CD14-positive monocyte (primary cell): ENCODE results near the gene UBE2M. TPM values are rescaled to one million over a fixed set of nuclear protein-coding genes. Genes with fewer than 3 reads are reported as not detected.

ENCODE experiments used
- DNase-seq, 3 donors: peaks; one replicate each; pipeline ENCODE4 v3.0.0-alpha.2; 2011 to 2022
- H2AFZ ChIP-seq: 2 replicates; pipeline ENCODE4 v1.6.0; 2012; ENCODE audit warnings: mild to moderate bottlenecking, low read depth, low read length, inconsistent platforms; ENCODE audit not compliant: insufficient read depth, poor library complexity, severe bottlenecking
- H3K27ac ChIP-seq, 2 donors: 1 replicate in 1 of 2; 2 replicates in 1 of 2; pipeline ENCODE4 v1.5.1; 2012 to 2013; ENCODE audit warnings: low read length in 2 of 2, control low read depth in 1 of 2, inconsistent platforms in 1 of 2, low read depth in 1 of 2, mild to moderate bottlenecking in 1 of 2
- H3K27me3 ChIP-seq, 2 donors: one replicate each; pipeline versions ENCODE4 v1.6.0 to v1.6.1; 2011 to 2013; ENCODE audit warnings: low read length in 2 of 2; ENCODE audit not compliant: control insufficient read depth in 2 of 2, insufficient read depth in 2 of 2
- H3K36me3 ChIP-seq, 2 donors: replicated peaks in 1 of 2; 1 replicate in 1 of 2; 2 replicates in 1 of 2; pipeline versions ENCODE4 v1.5.1 to v1.6.1; 2012 to 2013; ENCODE audit warnings: low read length in 2 of 2, control low read depth in 1 of 2, inconsistent platforms in 1 of 2, mild to moderate bottlenecking in 1 of 2; ENCODE audit not compliant: insufficient read depth in 2 of 2, control insufficient read depth in 1 of 2
- H3K4me1 ChIP-seq, 2 donors: 1 replicate in 1 of 2; 2 replicates in 1 of 2; pipeline versions ENCODE4 v1.5.1 to v1.6.1; 2012 to 2013; ENCODE audit warnings: low read length in 2 of 2, control low read depth in 1 of 2, inconsistent platforms in 1 of 2, mild to moderate bottlenecking in 1 of 2, moderate library complexity in 1 of 2; ENCODE audit not compliant: insufficient read depth in 2 of 2, control insufficient read depth in 1 of 2
- H3K4me2 ChIP-seq: replicated peaks from 2 replicates; pipeline ENCODE3; 2012; ENCODE audit warnings: low read length, moderate library complexity, mild to moderate bottlenecking; ENCODE audit not compliant: poor library complexity, severe bottlenecking; ENCODE audit errors: extremely low read depth
- H3K4me3 ChIP-seq, 3 experiments: fragments of 200-600 bp in 1 of 3; sonication (generic) in 1 of 3; replicated peaks in 1 of 3; 1 replicate in 2 of 3; 2 replicates in 1 of 3; pipeline ENCODE4 v1.5.1; 2011 to 2013; ENCODE audit warnings: low read length in 3 of 3, mild to moderate bottlenecking in 3 of 3, control low read depth in 2 of 3, low read depth in 2 of 3, inconsistent platforms in 1 of 3, moderate library complexity in 1 of 3
- H3K79me2 ChIP-seq: 2 replicates; pipeline ENCODE4 v1.6.0; 2012; ENCODE audit warnings: mild to moderate bottlenecking, control low read depth, inconsistent platforms, low read length, moderate library complexity; ENCODE audit not compliant: insufficient read depth
- H3K9ac ChIP-seq: 2 replicates; pipeline ENCODE4 v1.6.0; 2017; ENCODE audit warnings: low read length, mild to moderate bottlenecking; ENCODE audit not compliant: insufficient read depth, poor library complexity, severe bottlenecking
- H3K9me3 ChIP-seq, 2 donors: replicated peaks in 1 of 2; 1 replicate in 1 of 2; 2 replicates in 1 of 2; pipeline versions ENCODE4 v1.5.1 to v1.6.1; 2012 to 2013; ENCODE audit warnings: low read length in 2 of 2, control low read depth in 1 of 2; ENCODE audit not compliant: control insufficient read depth in 1 of 2, insufficient read depth in 1 of 2
- H4K20me1 ChIP-seq: 2 replicates; pipeline ENCODE4 v1.6.0; 2012; ENCODE audit warnings: mild to moderate bottlenecking, low read length, control low read depth, moderate library complexity; ENCODE audit not compliant: insufficient read depth
- H3K27ac Mint-ChIP-seq, 7 donors: one replicate each; pipeline ENCODE4 v1.8.0; 2020; ENCODE audit warnings: mild to moderate bottlenecking in 7 of 7, mixed read lengths in 7 of 7, moderate library complexity in 6 of 7, inconsistent platforms in 2 of 7
- H3K27me3 Mint-ChIP-seq, 3 donors: one replicate each; pipeline ENCODE4 v1.8.0; 2021 to 2022; ENCODE audit warnings: low read depth in 3 of 3, mild to moderate bottlenecking in 3 of 3, mixed read lengths in 3 of 3, moderate library complexity in 3 of 3, inconsistent platforms in 1 of 3
- H3K36me3 Mint-ChIP-seq, 2 donors: one replicate each; pipeline ENCODE4 v1.8.0; 2020; ENCODE audit warnings: mixed read lengths in 2 of 2, inconsistent platforms in 1 of 2, mild to moderate bottlenecking in 1 of 2
- H3K4me1 Mint-ChIP-seq: one replicate; pipeline ENCODE4 v1.8.0; 2020; ENCODE audit warnings: mild to moderate bottlenecking, mixed read lengths
- H3K4me3 Mint-ChIP-seq, 2 donors: one replicate each; pipeline ENCODE4 v1.8.0; 2020; ENCODE audit warnings: mild to moderate bottlenecking in 2 of 2, mixed read lengths in 2 of 2, moderate library complexity in 1 of 2
- H3K9me3 Mint-ChIP-seq, 7 donors: one replicate each; pipeline ENCODE4 v1.8.0; 2020 to 2022; ENCODE audit warnings: mixed read lengths in 7 of 7, mild to moderate bottlenecking in 6 of 7, moderate library complexity in 6 of 7, inconsistent platforms in 2 of 7
- CTCF ChIP-seq: fragments of 200-600 bp; IDR thresholded peaks from one replicate; pipeline ENCODE4 v1.8.0; 2022; ENCODE audit warnings: antibody characterized with exemption, mild to moderate bottlenecking
- WGBS: methylation state at CpG from one replicate; pipeline ENCODE4 v1.1.5; 2013; ENCODE audit warnings: missing lambda C conversion rate; ENCODE audit not compliant: insufficient coverage; 5-methylcytosine and 5-hydroxymethylcytosine counted together
- intact Hi-C, 2 donors: fragments of 100-400 bp; cut with micrococcal nuclease; formaldehyde crosslinking; loops; one replicate each; pipeline versions ENCODE4 v1.15.0 to v1.15.1; 2023
- polyA plus RNA-seq, 3 donors: library from polyadenylated mRNA; depleted of rRNA in 1 of 3; unstranded in 2 of 3; stranded (reverse) in 1 of 3; fragments of 300-500 nt in 2 of 3; fragments of >200 nt in 1 of 3; fragmentation: Illumina TruSeq in 2 of 3; gene quantifications; 1 replicate in 2 of 3; 2 replicates in 1 of 3; pipeline ENCODE4 v1.2.3, GENCODE V29; 2012 to 2021

UBE2M gene
- polyA plus RNA-seq, 3 donors: 7.8 to 84.6 (median 14.3) TPM

GRCh38 chr19:58550362-58551122 is 7.9 kb downstream of the UBE2M start:
- peak overlapping the region in 3 of 7 donors; percentile 39 to 63 (median 48) for H3K27ac Mint-ChIP-seq
- TF ChIP-seq CTCF: no peak
- WGBS: 95% methylated on average over 10 of the region's 13 CpGs

GRCh38 chr19:58549664-58550361 is 8.6 kb downstream of the UBE2M start:
- Mint-ChIP-seq H3K27me3 (no peaks in the 10 kb centered on the region), H3K4me1 (peaks cover 37% of the 10 kb centered on the region), H3K4me3 (no peak overlapping the region), H3K27ac (peak overlapping the region in 2 of 7 donors; percentile 71 to 76), H3K36me3 (peaks cover 66 to 81% of the 10 kb centered on the region in 2 donors), H3K9me3 (peaks cover 0 to 2% (median 0%) of the 10 kb centered on the region in 7 donors)
- H2AFZ ChIP-seq: no peak overlapping the region
- H3K4me3 ChIP-seq: no peak overlapping the region
- no peak for DNase-seq
- 96% methylated on average over 7 of the region's 11 CpGs for WGBS
- TF ChIP-seq CTCF: no peak
- H3K27me3 ChIP-seq: no peaks in the 10 kb centered on the region
- no peak overlapping the region for H3K27ac ChIP-seq
- no peaks in the 10 kb centered on the region for H3K9me3 ChIP-seq
- H3K79me2 ChIP-seq: peaks cover 69% of the 10 kb centered on the region
- no peak overlapping the region for H3K9ac ChIP-seq
- peaks cover 66 to 69% of the 10 kb centered on the region in 2 donors for H3K36me3 ChIP-seq
- intact Hi-C loops: no loop called here
- H4K20me1 ChIP-seq: peaks cover 78% of the 10 kb centered on the region
- no peak overlapping the region for H3K4me2 ChIP-seq
- peaks cover 31 to 34% of the 10 kb centered on the region in 2 donors for H3K4me1 ChIP-seq

More at GRCh38 chr19:58550362-58551122, 7.9 kb downstream of the UBE2M start:
- no peaks in the 10 kb centered on the region for H3K27me3 ChIP-seq
- H3K4me3 Mint-ChIP-seq: peak overlapping the region in 1 of 2 donors; percentile 9
- no peaks in the 10 kb centered on the region for H3K27me3 Mint-ChIP-seq
- intact Hi-C loops: no loop called here
- H3K9me3 ChIP-seq: no peaks in the 10 kb centered on the region
- H3K4me3 ChIP-seq: no peak overlapping the region
- H3K79me2 ChIP-seq: peaks cover 67% of the 10 kb centered on the region
- peaks cover 71% of the 10 kb centered on the region for H4K20me1 ChIP-seq
- H3K9ac ChIP-seq: no peak overlapping the region
- peaks cover 68 to 81% of the 10 kb centered on the region in 2 donors for H3K36me3 Mint-ChIP-seq
- H3K27ac ChIP-seq: peak overlapping the region in 1 of 2 donors; percentile 45
- H3K4me1 ChIP-seq: peaks cover 30 to 33% of the 10 kb centered on the region in 2 donors
- DNase-seq: no peak
- peaks cover 37% of the 10 kb centered on the region for H3K4me1 Mint-ChIP-seq
- no peak overlapping the region for H2AFZ ChIP-seq
- H3K36me3 ChIP-seq: peaks cover 66 to 71% of the 10 kb centered on the region in 2 donors
- peaks cover 0 to 2% (median 0%) of the 10 kb centered on the region in 7 donors for H3K9me3 Mint-ChIP-seq
- no peak overlapping the region for H3K4me2 ChIP-seq
